Measurements from ENCODE around the gene PPP3R1.

PPP3R1 gene

DNA sequence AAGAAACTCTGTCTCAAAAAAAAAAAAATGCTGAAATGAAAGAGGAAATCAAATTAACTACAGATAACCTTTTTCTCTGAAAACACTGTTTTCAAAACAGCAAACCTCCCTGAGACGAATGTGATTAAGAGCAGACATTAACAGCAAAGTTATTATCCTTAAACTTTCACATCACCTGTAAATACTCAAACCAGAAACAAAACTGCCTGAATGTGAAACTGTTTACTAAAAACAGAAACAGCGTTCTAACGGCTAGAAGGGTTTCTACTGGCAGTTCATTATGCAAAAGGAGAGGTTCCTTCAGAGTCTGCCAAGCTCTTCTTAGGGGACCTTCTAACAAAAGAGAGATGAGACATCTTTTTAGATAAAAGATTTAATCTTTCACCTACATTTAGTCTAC is 48.7 kb downstream of the PPP3R1 start:
- Mint-ChIP-seq H3K4me3 (no peak overlapping the region), H3K36me3 (ENCODE audit: low read depth) (peaks cover 30% of the 10 kb centered on the region), H3K9me3 (no peaks in the 10 kb centered on the region), H3K27ac (peak overlapping the region; percentile 34), H3K27me3 (ENCODE audit: low read depth, poor library complexity) (no peaks in the 10 kb centered on the region), H3K4me1 (peaks cover 6% of the 10 kb centered on the region)
- TF ChIP-seq, protein P1, sequence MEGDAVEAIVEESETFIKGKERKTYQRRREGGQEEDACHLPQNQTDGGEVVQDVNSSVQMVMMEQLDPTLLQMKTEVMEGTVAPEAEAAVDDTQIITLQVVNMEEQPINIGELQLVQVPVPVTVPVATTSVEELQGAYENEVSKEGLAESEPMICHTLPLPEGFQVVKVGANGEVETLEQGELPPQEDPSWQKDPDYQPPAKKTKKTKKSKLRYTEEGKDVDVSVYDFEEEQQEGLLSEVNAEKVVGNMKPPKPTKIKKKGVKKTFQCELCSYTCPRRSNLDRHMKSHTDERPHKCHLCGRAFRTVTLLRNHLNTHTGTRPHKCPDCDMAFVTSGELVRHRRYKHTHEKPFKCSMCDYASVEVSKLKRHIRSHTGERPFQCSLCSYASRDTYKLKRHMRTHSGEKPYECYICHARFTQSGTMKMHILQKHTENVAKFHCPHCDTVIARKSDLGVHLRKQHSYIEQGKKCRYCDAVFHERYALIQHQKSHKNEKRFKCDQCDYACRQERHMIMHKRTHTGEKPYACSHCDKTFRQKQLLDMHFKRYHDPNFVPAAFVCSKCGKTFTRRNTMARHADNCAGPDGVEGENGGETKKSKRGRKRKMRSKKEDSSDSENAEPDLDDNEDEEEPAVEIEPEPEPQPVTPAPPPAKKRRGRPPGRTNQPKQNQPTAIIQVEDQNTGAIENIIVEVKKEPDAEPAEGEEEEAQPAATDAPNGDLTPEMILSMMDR (IDR thresholded peaks at IDR 0.05), result no peak
- no peak for DNase-seq

GRCh38 chr2:68200157-68200787 is 52.1 kb downstream of the PPP3R1 start:
- Mint-ChIP-seq H3K27me3 (ENCODE audit: low read depth, poor library complexity) (no peaks in the 10 kb centered on the region), H3K4me3 (no peak overlapping the region), H3K36me3 (ENCODE audit: low read depth) (peaks cover 15% of the 10 kb centered on the region), H3K4me1 (no peaks in the 10 kb centered on the region), H3K9me3 (no peaks in the 10 kb centered on the region), H3K27ac (no peak overlapping the region)
- TF ChIP-seq, protein P1 (IDR thresholded peaks at IDR 0.05), result no peak
- no peak for DNase-seq

GRCh38 chr2:68196120-68196716 is 56.1 kb downstream of the PPP3R1 start:
- Mint-ChIP-seq H3K4me3 (no peak overlapping the region), H3K4me1 (no peaks in the 10 kb centered on the region), H3K27ac (no peak overlapping the region), H3K36me3 (ENCODE audit: low read depth) (peaks cover 5% of the 10 kb centered on the region), H3K27me3 (ENCODE audit: low read depth, poor library complexity) (no peaks in the 10 kb centered on the region), H3K9me3 (no peaks in the 10 kb centered on the region)
- TF ChIP-seq, protein P1 (IDR thresholded peaks at IDR 0.05), result peak; percentile 49
- DNase-seq, result peak; percentile 17

DNA sequence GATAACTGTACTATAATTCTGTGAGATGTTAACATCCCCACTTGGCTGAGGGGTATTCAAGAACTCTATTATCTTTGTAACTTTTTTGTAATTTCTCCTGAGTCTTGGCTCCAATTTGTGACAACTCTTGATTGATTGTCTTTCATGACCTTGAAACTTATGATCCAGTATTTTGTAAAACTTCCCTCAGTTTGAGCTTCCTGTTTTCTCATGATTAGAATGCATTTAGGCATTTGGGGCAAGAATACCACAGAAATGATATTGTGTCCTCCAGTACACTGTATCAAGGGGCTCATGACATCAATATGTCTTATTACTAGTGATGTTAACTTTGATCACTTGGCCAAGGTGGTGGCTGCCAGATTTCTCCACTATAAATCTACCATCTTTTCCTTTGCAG is 57.2 kb downstream of the PPP3R1 start:
- no peaks in the 10 kb centered on the region for H3K9me3 Mint-ChIP-seq
- H3K27me3 Mint-ChIP-seq (ENCODE audit: low read depth, poor library complexity), result no peaks in the 10 kb centered on the region
- H3K4me3 Mint-ChIP-seq, result no peak overlapping the region
- peaks cover 5% of the 10 kb centered on the region for H3K36me3 Mint-ChIP-seq (ENCODE audit: low read depth)
- TF ChIP-seq, protein P1 (IDR thresholded peaks at IDR 0.05), result no peak
- H3K4me1 Mint-ChIP-seq, result peaks cover 8% of the 10 kb centered on the region
- DNase-seq, result no peak
- no peak overlapping the region for H3K27ac Mint-ChIP-seq

DNA sequence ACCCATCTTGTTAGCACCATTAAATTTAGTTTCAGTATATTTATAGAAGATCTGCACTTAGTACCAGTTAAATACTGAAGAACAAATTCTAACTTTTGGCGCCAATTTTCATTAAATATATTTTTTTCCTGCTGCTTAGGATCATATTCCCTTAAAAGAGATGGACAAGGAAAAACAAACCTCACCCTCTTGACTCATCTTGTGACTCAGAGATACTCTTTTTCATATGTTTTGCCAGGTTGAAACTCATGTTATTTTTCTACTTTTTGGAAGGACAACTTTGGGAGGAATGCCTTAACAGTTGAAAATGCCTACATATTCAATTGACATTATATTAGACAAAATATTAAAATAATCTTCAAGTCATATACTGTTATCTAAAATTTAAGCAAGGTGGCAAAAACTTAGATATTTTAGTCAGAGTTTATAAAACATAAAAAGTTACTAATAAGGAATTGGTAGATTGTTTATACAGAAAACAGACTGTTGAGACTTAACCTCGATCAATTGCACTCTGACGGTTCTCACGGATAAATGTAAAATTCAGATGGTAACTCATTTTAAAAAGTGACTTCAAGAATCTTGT is 58.5 kb downstream of the PPP3R1 start:
- H3K27ac Mint-ChIP-seq, result no peak overlapping the region
- no peaks in the 10 kb centered on the region for H3K27me3 Mint-ChIP-seq (ENCODE audit: low read depth, poor library complexity)
- H3K9me3 Mint-ChIP-seq, result no peaks in the 10 kb centered on the region
- TF ChIP-seq, protein P1 (IDR thresholded peaks at IDR 0.05), result no peak
- H3K4me1 Mint-ChIP-seq, result peaks cover 11% of the 10 kb centered on the region
- H3K36me3 Mint-ChIP-seq (ENCODE audit: low read depth), result peaks cover 5% of the 10 kb centered on the region
- H3K4me3 Mint-ChIP-seq, result no peak overlapping the region
- DNase-seq, result no peak

Measured in nephron progenitor cell (in vitro differentiated cells).